Esophagus muscularis mucosa (tissue), 4 donors: ENCODE data around the gene LLGL1. TPM values are rescaled to one million over a fixed set of nuclear protein-coding genes. Genes with fewer than 3 reads are reported as not detected.

Experiments used
- DNase-seq: peaks from one replicate; pipeline ENCODE4 v3.0.0-alpha.2; 2017; ENCODE audit errors: extremely low spot score
- H3K27ac ChIP-seq, 4 donors: fragments of 200-600 bp; sonication (generic); replicated peaks in 1 of 4; 1 replicate in 3 of 4; 2 replicates in 1 of 4; pipeline ENCODE4 v1.5.1; 2016 to 2019; ENCODE audit warnings: mild to moderate bottlenecking in 1 of 4
- H3K27me3 ChIP-seq, 4 donors: fragments of 200-600 bp; sonication (generic); one replicate each; pipeline versions ENCODE4 v1.5.1 to v1.6.0; 2016 to 2019
- H3K36me3 ChIP-seq, 4 donors: fragments of 200-600 bp; sonication (generic); one replicate each; pipeline ENCODE4 v1.5.1; 2016 to 2019
- H3K4me1 ChIP-seq, 4 donors: fragments of 200-600 bp; sonication (generic); one replicate each; pipeline ENCODE4 v1.5.1; 2016 to 2019
- H3K4me3 ChIP-seq, 4 donors: fragments of 200-600 bp; sonication (generic); 1 replicate in 2 of 4; 2 replicates in 2 of 4; pipeline ENCODE4 v1.5.1; 2016 to 2019; ENCODE audit warnings: mild to moderate bottlenecking in 4 of 4, moderate library complexity in 1 of 4
- H3K9me3 ChIP-seq, 4 donors: fragments of 200-600 bp; sonication (generic); 1 replicate in 3 of 4; 2 replicates in 1 of 4; pipeline ENCODE4 v1.5.1; 2016 to 2019
- EP300 ChIP-seq: sonication (generic); formaldehyde crosslinking; IDR thresholded peaks from one replicate; pipeline ENCODE4 v1.6.1; 2017; ENCODE audit warnings: antibody characterized with exemption
- POLR2A ChIP-seq: fragments of 450-650 bp; IDR thresholded peaks from one replicate; pipeline ENCODE4 v1.6.1; 2017; ENCODE audit warnings: antibody characterized with exemption, moderate library complexity, mild to moderate bottlenecking, low read depth
- POLR2AphosphoS5 ChIP-seq, 2 donors: sonication (generic); formaldehyde crosslinking; IDR thresholded peaks; one replicate each; pipeline ENCODE4 v1.6.1; 2017; ENCODE audit warnings: antibody characterized with exemption in 2 of 2
- WGBS: methylation state at CpG from one replicate; pipeline ENCODE4 v1.1.5; 2018; 5-methylcytosine and 5-hydroxymethylcytosine counted together
- intact Hi-C: fragments of 100-400 bp; cut with DNase I; formaldehyde crosslinking; loops from one replicate; pipeline ENCODE4 v1.15.1; 2023
- total RNA-seq, 4 donors: library from RNA; depleted of rRNA; stranded (reverse); fragments of >200 nt; gene quantifications; one replicate each; pipeline versions ENCODE4 v1.1.0 to v1.2.1, GENCODE V29; 2016
- TF ChIP-seq, protein P1 (sequence below), 3 experiments: fragments of 200-600 bp in 2 of 3; fragments of 450-650 bp in 1 of 3; sonication (generic) in 2 of 3; IDR thresholded peaks; one replicate each; pipeline ENCODE4 v1.5.1; 2017 to 2019; ENCODE audit warnings: antibody characterized with exemption in 3 of 3, mild to moderate bottlenecking in 2 of 3, moderate library complexity in 1 of 3

Gene LLGL1
- total RNA-seq, 4 donors from 2014 or later, result 17.6 to 35.1 (median 26.2) TPM

- no peak for DNase-seq
- intact Hi-C loops, result no loop called here
- Histone ChIP-seq H3K27ac (no peak overlapping the region), H3K4me3 (no peak overlapping the region), H3K27me3 (no peaks in the 10 kb centered on the region), H3K4me1 (peaks cover 0 to 4% (median 0%) of the 10 kb centered on the region in 4 donors), H3K36me3 (peaks cover 22 to 96% (median 82%) of the 10 kb centered on the region in 4 donors), H3K9me3 (no peaks in the 10 kb centered on the region)
- TF ChIP-seq EP300, result no peak
- TF ChIP-seq, protein P1, sequence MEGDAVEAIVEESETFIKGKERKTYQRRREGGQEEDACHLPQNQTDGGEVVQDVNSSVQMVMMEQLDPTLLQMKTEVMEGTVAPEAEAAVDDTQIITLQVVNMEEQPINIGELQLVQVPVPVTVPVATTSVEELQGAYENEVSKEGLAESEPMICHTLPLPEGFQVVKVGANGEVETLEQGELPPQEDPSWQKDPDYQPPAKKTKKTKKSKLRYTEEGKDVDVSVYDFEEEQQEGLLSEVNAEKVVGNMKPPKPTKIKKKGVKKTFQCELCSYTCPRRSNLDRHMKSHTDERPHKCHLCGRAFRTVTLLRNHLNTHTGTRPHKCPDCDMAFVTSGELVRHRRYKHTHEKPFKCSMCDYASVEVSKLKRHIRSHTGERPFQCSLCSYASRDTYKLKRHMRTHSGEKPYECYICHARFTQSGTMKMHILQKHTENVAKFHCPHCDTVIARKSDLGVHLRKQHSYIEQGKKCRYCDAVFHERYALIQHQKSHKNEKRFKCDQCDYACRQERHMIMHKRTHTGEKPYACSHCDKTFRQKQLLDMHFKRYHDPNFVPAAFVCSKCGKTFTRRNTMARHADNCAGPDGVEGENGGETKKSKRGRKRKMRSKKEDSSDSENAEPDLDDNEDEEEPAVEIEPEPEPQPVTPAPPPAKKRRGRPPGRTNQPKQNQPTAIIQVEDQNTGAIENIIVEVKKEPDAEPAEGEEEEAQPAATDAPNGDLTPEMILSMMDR (IDR thresholded peaks at IDR 0.05), result no peak
- no peak for TF ChIP-seq POLR2AphosphoS5 (IDR thresholded peaks at IDR 0.05)
- no peak for TF ChIP-seq POLR2A
- WGBS, result 93% methylated on average over 5 of the region's 20 CpGs
These were observed 12.0 kb downstream of the LLGL1 start for GRCh38 chr17:18237461-18237860.

GRCh38 chr17:18238299-18238698 lies 12.9 kb downstream of the LLGL1 start:
- intact Hi-C loops, result no loop called here

GRCh38 chr17:18240449-18240848 lies 15.0 kb downstream of the LLGL1 start:
- peaks cover 0 to 4% (median 0%) of the 10 kb centered on the region in 4 donors for H3K4me1 ChIP-seq
- no peaks in the 10 kb centered on the region for H3K9me3 ChIP-seq
- H3K27ac ChIP-seq, result no peak overlapping the region
- intact Hi-C loops, result no loop called here
- DNase-seq, result no peak
- TF ChIP-seq POLR2A (no peak), POLR2AphosphoS5 (IDR thresholded peaks at IDR 0.05) (no peak), EP300 (no peak)
- TF ChIP-seq, protein P1 (IDR thresholded peaks at IDR 0.05), result no peak
- 94% methylated on average over 3 of the region's 19 CpGs for WGBS
- H3K4me3 ChIP-seq, result no peak overlapping the region
- no peaks in the 10 kb centered on the region for H3K27me3 ChIP-seq
- H3K36me3 ChIP-seq, result peaks cover 28 to 96% (median 81%) of the 10 kb centered on the region in 4 donors

More at GRCh38 chr17:18238299-18238698, 12.9 kb downstream of the LLGL1 start:
- H3K27ac ChIP-seq, result no peak overlapping the region
- peaks cover 0 to 4% (median 0%) of the 10 kb centered on the region in 4 donors for H3K4me1 ChIP-seq
- WGBS, result 80% methylated on average over 7 of the region's 18 CpGs
- no peaks in the 10 kb centered on the region for H3K9me3 ChIP-seq
- TF ChIP-seq, protein P1 (IDR thresholded peaks at IDR 0.05), result no peak
- TF ChIP-seq EP300, result no peak
- TF ChIP-seq POLR2AphosphoS5 (IDR thresholded peaks at IDR 0.05), result no peak
- no peak for TF ChIP-seq POLR2A
- H3K36me3 ChIP-seq, result peaks cover 22 to 96% (median 81%) of the 10 kb centered on the region in 4 donors
- no peak overlapping the region for H3K4me3 ChIP-seq
- H3K27me3 ChIP-seq, result no peaks in the 10 kb centered on the region
- DNase-seq, result no peak

DNA sequence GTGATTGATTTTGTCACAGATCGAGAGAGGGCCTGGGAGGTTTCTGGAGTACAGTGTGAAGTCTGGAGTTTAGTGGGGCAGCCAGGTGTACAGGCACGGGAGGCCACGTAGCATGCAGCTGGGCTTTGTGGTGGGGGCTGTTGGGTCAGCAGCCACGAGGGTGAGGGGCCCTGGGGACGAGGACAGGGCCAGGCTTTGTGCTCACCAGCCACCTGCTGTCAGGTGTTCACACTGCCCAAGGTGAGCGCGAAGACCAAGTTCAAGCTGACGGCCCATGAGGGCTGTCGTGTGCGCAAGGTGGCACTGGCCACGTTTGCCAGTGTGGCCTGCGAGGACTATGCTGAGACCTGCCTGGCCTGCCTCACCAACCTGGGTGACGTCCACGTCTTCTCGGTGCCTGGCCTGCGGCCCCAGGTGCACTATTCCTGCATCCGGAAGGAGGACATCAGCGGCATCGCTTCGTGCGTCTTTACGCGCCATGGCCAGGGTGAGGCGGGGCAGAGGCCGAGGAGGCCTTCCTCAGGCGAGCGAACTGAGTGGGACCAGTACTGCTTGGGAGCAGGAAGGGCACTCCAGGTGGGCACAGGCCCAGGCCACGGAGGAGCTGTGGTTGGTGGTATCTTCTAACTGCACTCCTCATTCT lies 15.9 kb downstream of the LLGL1 start:
- 90% methylated on average over 18 of the region's 28 CpGs for WGBS
- DNase-seq, result no peak
- intact Hi-C loops, result no loop called here
- Histone ChIP-seq H3K36me3 (peaks cover 31 to 96% (median 81%) of the 10 kb centered on the region in 4 donors), H3K9me3 (no peaks in the 10 kb centered on the region), H3K27me3 (no peaks in the 10 kb centered on the region), H3K4me3 (no peak overlapping the region), H3K27ac (no peak overlapping the region), H3K4me1 (peaks cover 0 to 4% (median under 1%) of the 10 kb centered on the region in 4 donors)
- TF ChIP-seq POLR2A (no peak), EP300 (no peak), POLR2AphosphoS5 (IDR thresholded peaks at IDR 0.05) (no peak)
- TF ChIP-seq, protein P1 (IDR thresholded peaks at IDR 0.05), result no peak
